Fibroblast of upper back skin (primary cell): Measurements from ENCODE around the gene FAM168A.

ENCODE experiments used
- DNase-seq: peaks from one replicate; pipeline ENCODE4 v3.0.0-alpha.2; 2013

Gene FAM168A

GRCh38 chr11:73384872-73385689, 212.8 kb downstream of the FAM168A start:
- DNase-seq = no peak

- no peak for DNase-seq
These were observed 213.4 kb downstream of the FAM168A start for GRCh38 chr11:73384531-73384871.

- no peak for DNase-seq
These were observed 213.8 kb downstream of the FAM168A start for GRCh38 chr11:73384125-73384441.

GRCh38 chr11:73383249-73384124, 214.4 kb downstream of the FAM168A start:
- DNase-seq = no peak

- DNase-seq = no peak
These were observed 215.2 kb downstream of the FAM168A start for GRCh38 chr11:73382747-73383146.

- no peak for DNase-seq
These were observed 215.7 kb downstream of the FAM168A start for GRCh38 chr11:73382183-73382582.

GRCh38 chr11:73381589-73381988, 216.3 kb downstream of the FAM168A start:
- no peak for DNase-seq

- no peak for DNase-seq
These were observed 217.0 kb downstream of the FAM168A start for GRCh38 chr11:73380897-73381410.

- no peak for DNase-seq
These were observed 217.6 kb downstream of the FAM168A start for GRCh38 chr11:73380331-73380730.

- no peak for DNase-seq
These were observed 218.6 kb downstream of the FAM168A start for GRCh38 chr11:73379189-73379880.

GRCh38 chr11:73376803-73377629, 220.9 kb downstream of the FAM168A start:
- peak; percentile 69 for DNase-seq

GRCh38 chr11:73376160-73376802, 221.6 kb downstream of the FAM168A start, which contains the start of gene RELT:
Gene RELT, plus strand, starts transcription at chr11:73376399. Its CDS starts 12,738 bp downstream, at chr11:73389137.
- peak; percentile 89 for DNase-seq

GRCh38 chr11:73375830-73376159, 222.1 kb downstream of the FAM168A start:
- DNase-seq = no peak

- DNase-seq = no peak
These were observed 223.8 kb downstream of the FAM168A start for GRCh38 chr11:73374151-73374550.

- no peak for DNase-seq
These were observed 225.4 kb downstream of the FAM168A start for GRCh38 chr11:73372375-73372993.

- no peak for DNase-seq
These were observed 230.4 kb downstream of the FAM168A start for GRCh38 chr11:73367482-73368024.

GRCh38 chr11:73366953-73367352, 231.0 kb downstream of the FAM168A start:
- DNase-seq = no peak

- no peak for DNase-seq
These were observed 231.7 kb downstream of the FAM168A start for GRCh38 chr11:73366265-73366610.

GRCh38 chr11:73365352-73366264, 232.3 kb downstream of the FAM168A start:
- no peak for DNase-seq

GRCh38 chr11:73363147-73363546, 234.8 kb downstream of the FAM168A start:
- DNase-seq = no peak
